ENCODE results near the gene FILIP1L. TPM values are rescaled to one million over a fixed set of nuclear protein-coding genes. Genes with fewer than 3 reads are reported as not detected.

The FILIP1L gene
- total RNA-seq, 1 experiment from 2014 or later: 0.17 TPM

- ATAC-seq (no peak), DNase-seq (ENCODE audit: low read depth, low spot score) (no peak)
- H3K4me1 ChIP-seq (ENCODE audit: control insufficient read depth in 1 of 2, insufficient read depth in 2 of 2, low read length in 2 of 2): no peaks in the 10 kb centered on the region
- H3K4me3 ChIP-seq (replicated peaks in 1 of 2; ENCODE audit: low read depth in 1 of 2, low read length in 2 of 2): no peak overlapping the region
- 0 out of 4 replicates have a peak, but pooled peaks cover 0 to 6% of the 10 kb centered on the region in 2 experiments for H3K36me3 ChIP-seq (ENCODE audit: control insufficient read depth in 1 of 2, insufficient read depth in 2 of 2, low read length in 2 of 2)
- ChIA-PET RAD21 (ENCODE audit: low non-redundant PET in 1 of 2, low total read pairs in 2 of 2, uncharacterized antibody in 2 of 2, unreplicated experiment in 2 of 2) (no interaction called here), CTCF (no interaction called here), POLR2A (no interaction called here)
- peaks cover 0 to 5% of the 10 kb centered on the region in 2 experiments; a peak in 1 of 4 replicates for H3K9me3 ChIP-seq (ENCODE audit: control insufficient read depth in 1 of 2, insufficient read depth in 1 of 2, low read depth in 1 of 2, low read length in 2 of 2)
- H3K27ac ChIP-seq (ENCODE audit: low read depth, low read length): no peak overlapping the region
- no peaks in the 10 kb centered on the region for H3K27me3 ChIP-seq (ENCODE audit: insufficient read depth, low read length)
- no peak overlapping the region for H3K4me2 ChIP-seq (ENCODE audit: low read length)
- intact Hi-C loops (cut with micrococcal nuclease): no loop called here
- H2AFZ ChIP-seq (ENCODE audit: low read depth, low read length, poor library complexity, severe bottlenecking): no peak overlapping the region
- no TSS peak for BruUV-seq (replicated peaks)
- H3K79me2 ChIP-seq (ENCODE audit: insufficient read depth, low read length): no peaks in the 10 kb centered on the region
- TF ChIP-seq CBX3 (IDR thresholded peaks at IDR 0.05; ENCODE audit: low read depth) (no peak), YY1 (IDR thresholded peaks at IDR 0.05; ENCODE audit: extremely low read depth, insufficient replicate concordance, low read depth, low read length) (no peak), POLR2AphosphoS5 (IDR thresholded peaks at IDR 0.05; ENCODE audit: low read depth, low read length) (no peak), REST (IDR thresholded peaks at IDR 0.05; ENCODE audit: low read depth) (no peak), POLR2A (IDR thresholded peaks at IDR 0.05; ENCODE audit: borderline replicate concordance, extremely low read depth, insufficient read depth, insufficient read length) (no peak), SRF (IDR thresholded peaks at IDR 0.05; ENCODE audit: low read depth) (no peak), ZNF274 (IDR thresholded peaks at IDR 0.05; ENCODE audit: low read depth, low read length) (no peak), TCF7L2 (IDR thresholded peaks at IDR 0.05; ENCODE audit: borderline replicate concordance, extremely low read depth, insufficient read depth, insufficient read length) (no peak), FOSL1 (IDR thresholded peaks at IDR 0.05; ENCODE audit: low read depth) (no peak)
- no peaks in the 10 kb centered on the region for H3K9me2 ChIP-seq (ENCODE audit: insufficient read depth)
- H3K9ac ChIP-seq (ENCODE audit: low read length): no peak overlapping the region
- no peaks in the 10 kb centered on the region for H4K20me1 ChIP-seq (ENCODE audit: insufficient read depth)
Measured at GRCh38 chr3:100157685-100158084, 43.4 kb upstream of the FILIP1L start.

Measured in HCT116 (cell line).